ENCODE data around the gene LDLRAD1. TPM values are rescaled to one million over a fixed set of nuclear protein-coding genes. Genes with fewer than 3 reads are reported as not detected.

The LDLRAD1 gene, protein sequence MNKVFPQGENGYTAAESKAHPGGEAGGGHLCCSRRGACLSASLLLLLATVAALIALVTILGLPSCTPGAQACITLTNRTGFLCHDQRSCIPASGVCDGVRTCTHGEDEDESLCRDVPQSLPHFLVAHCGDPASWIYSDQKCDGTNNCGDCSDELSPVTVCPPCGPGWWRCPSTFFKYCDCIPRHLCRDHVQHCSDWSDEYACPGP
- not detected for polyA plus RNA-seq (2013, experiment 1 of 2)
- polyA plus RNA-seq (2013, experiment 2 of 2) = not detected

DNA sequence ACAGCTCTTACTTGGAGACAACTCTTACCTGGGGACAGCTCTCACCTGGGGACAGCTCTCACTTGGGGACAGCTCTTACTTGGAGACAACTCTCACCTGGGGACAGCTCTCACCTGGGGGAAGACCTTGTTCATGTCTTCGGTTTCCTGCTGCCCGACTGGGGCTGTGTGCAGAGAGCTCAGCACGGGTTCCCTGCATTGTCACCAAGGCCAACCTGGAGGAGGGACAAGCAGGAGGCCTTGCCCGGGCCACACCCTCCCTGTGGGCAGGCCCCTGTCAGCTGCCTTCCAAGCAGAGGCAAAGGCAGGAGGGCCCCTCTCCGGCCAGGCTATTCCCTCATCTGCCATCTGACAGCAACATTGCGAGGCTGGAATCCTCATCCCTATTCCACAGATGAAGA lies at the start of gene LDLRAD1:
Gene LDLRAD1 (minus strand): TSS at position 208 of the 400 bp plus-strand sequence. CDS start 74 bp downstream, at position 134.
- Histone ChIP-seq H2BK120ac (ENCODE audit: low read depth, low read length) (no peak within 1 kb of the TSS), H3K4me1 (ENCODE audit: control insufficient read depth, insufficient read depth, low read depth, low read length) (peaks cover 8% of the 10 kb centered on the region), H3K14ac (ENCODE audit: low read length in 2 of 2) (peak within 1 kb of the TSS in 1 of 2 experiments; percentile 81), H4K91ac (ENCODE audit: low read length) (no peak within 1 kb of the TSS), H3K4ac (ENCODE audit: low read depth in 1 of 2, low read length in 2 of 2) (no peak within 1 kb of the TSS), H3K79me1 (replicated peaks; ENCODE audit: low read length, poor library complexity, severe bottlenecking) (no peaks in the 10 kb centered on the region), H3K9ac (ENCODE audit: low read length) (no peak within 1 kb of the TSS), H3K18ac (ENCODE audit: low read depth in 1 of 2, low read length in 2 of 2) (no peak within 1 kb of the TSS), H2BK15ac (ENCODE audit: low read depth, poor library complexity, severe bottlenecking) (no peak within 1 kb of the TSS), H3K36me3 (ENCODE audit: control insufficient read depth in 1 of 2, insufficient read depth in 2 of 2, low read depth in 1 of 2, low read length in 2 of 2) (no peaks in the 10 kb centered on the region), H3K4me2 (ENCODE audit: low read length, poor library complexity, severe bottlenecking) (no peak within 1 kb of the TSS), H3K27me3 (ENCODE audit: control insufficient read depth in 1 of 2, insufficient read depth in 1 of 2, low read length in 2 of 2) (peaks cover 48 to 50% of the 10 kb centered on the region in 2 experiments), H3K27ac (ENCODE audit: low read length, poor library complexity, severe bottlenecking) (no peak within 1 kb of the TSS), H3K4me3 (ENCODE audit: insufficient read depth in 1 of 2, low read depth in 1 of 2, low read length in 2 of 2) (no peak within 1 kb of the TSS), H2AK5ac (ENCODE audit: low read length, severe bottlenecking) (no peak within 1 kb of the TSS), H2BK5ac (ENCODE audit: low read depth, low read length, poor library complexity, severe bottlenecking) (no peak within 1 kb of the TSS), H3K9me3 (ENCODE audit: control insufficient read depth, low read length) (no peaks in the 10 kb centered on the region), H2AFZ (ENCODE audit: low read depth, low read length) (no peak within 1 kb of the TSS), H2BK12ac (ENCODE audit: low read length in 2 of 2) (no peak within 1 kb of the TSS), H3K23ac (ENCODE audit: low read length in 2 of 2) (no peak within 1 kb of the TSS), H4K8ac (ENCODE audit: low read length) (no peak within 1 kb of the TSS)
- WGBS = 61% methylated on average over 6 of the region's 6 CpGs
- DNase-seq = no peak

DNA sequence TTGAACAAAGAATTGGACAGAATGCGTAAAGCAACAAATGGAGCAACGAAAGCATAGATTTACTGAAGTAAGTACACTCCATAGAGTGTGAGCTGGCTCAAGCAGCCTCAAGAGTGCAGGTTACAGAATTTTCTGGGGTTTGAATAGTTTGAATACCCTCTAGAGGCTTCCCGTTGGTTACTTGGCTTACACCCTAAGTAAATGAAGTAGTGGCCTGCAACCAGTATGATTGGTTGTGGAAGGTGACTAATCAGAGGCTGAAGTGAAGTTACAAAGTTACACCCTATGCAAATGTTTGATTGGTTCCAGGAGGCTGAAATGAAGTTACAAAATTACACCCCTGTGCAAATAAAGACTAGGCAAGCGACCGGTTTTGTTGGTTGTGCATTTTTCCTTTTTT lies 46.3 kb upstream of the LDLRAD1 start:
- Histone ChIP-seq H4K91ac (ENCODE audit: low read length) (no peak overlapping the region), H3K4me3 (ENCODE audit: insufficient read depth in 1 of 2, low read depth in 1 of 2, low read length in 2 of 2) (no peak overlapping the region), H3K4me1 (ENCODE audit: control insufficient read depth, insufficient read depth, low read depth, low read length) (no peaks in the 10 kb centered on the region), H2BK12ac (ENCODE audit: low read length in 2 of 2) (no peak overlapping the region), H2BK15ac (ENCODE audit: low read depth, poor library complexity, severe bottlenecking) (no peak overlapping the region), H3K9me3 (ENCODE audit: control insufficient read depth, low read length) (no peaks in the 10 kb centered on the region), H2AK5ac (ENCODE audit: low read length, severe bottlenecking) (no peak overlapping the region), H2AFZ (ENCODE audit: low read depth, low read length) (no peak overlapping the region), H3K14ac (ENCODE audit: low read length in 2 of 2) (no peak overlapping the region), H3K18ac (ENCODE audit: low read depth in 1 of 2, low read length in 2 of 2) (no peak overlapping the region), H3K4me2 (ENCODE audit: low read length, poor library complexity, severe bottlenecking) (no peak overlapping the region), H3K23ac (ENCODE audit: low read length in 2 of 2) (no peak overlapping the region), H3K9ac (ENCODE audit: low read length) (no peak overlapping the region), H3K36me3 (ENCODE audit: control insufficient read depth in 1 of 2, insufficient read depth in 2 of 2, low read depth in 1 of 2, low read length in 2 of 2) (no peaks in the 10 kb centered on the region), H3K79me1 (replicated peaks; ENCODE audit: low read length, poor library complexity, severe bottlenecking) (peaks cover 2% of the 10 kb centered on the region), H4K8ac (ENCODE audit: low read length) (no peak overlapping the region), H3K27ac (ENCODE audit: low read length, poor library complexity, severe bottlenecking) (no peak overlapping the region), H2BK5ac (ENCODE audit: low read depth, low read length, poor library complexity, severe bottlenecking) (no peak overlapping the region), H3K27me3 (ENCODE audit: control insufficient read depth in 1 of 2, insufficient read depth in 1 of 2, low read length in 2 of 2) (no peaks in the 10 kb centered on the region), H2BK120ac (ENCODE audit: low read depth, low read length) (no peak overlapping the region), H3K4ac (ENCODE audit: low read depth in 1 of 2, low read length in 2 of 2) (no peak overlapping the region)
- DNase-seq = no peak
- 98% methylated on average over 5 of the region's 5 CpGs for WGBS

DNA sequence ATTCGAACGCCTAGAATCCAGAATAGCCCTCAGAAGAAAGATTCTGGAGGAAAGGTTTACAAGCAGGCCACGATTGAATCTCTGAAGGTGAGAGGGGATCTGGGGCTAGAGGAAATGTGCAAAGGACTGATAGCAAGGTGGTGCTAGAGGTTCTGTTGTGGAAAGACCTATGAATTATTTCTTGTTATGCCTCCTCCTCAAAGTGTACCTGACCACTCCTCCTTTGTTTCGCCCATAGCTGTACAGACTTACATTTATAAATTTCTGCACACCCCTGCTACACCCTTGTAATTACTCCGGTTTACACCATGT lies 36.4 kb upstream of the LDLRAD1 start:
- Histone ChIP-seq H3K27me3 (ENCODE audit: control insufficient read depth in 1 of 2, insufficient read depth in 1 of 2, low read length in 2 of 2) (no peaks in the 10 kb centered on the region), H3K14ac (ENCODE audit: low read length in 2 of 2) (no peak overlapping the region), H3K9me3 (ENCODE audit: control insufficient read depth, low read length) (no peaks in the 10 kb centered on the region), H3K4me2 (ENCODE audit: low read length, poor library complexity, severe bottlenecking) (peak overlapping the region; percentile 11), H4K8ac (ENCODE audit: low read length) (no peak overlapping the region), H3K36me3 (ENCODE audit: control insufficient read depth in 1 of 2, insufficient read depth in 2 of 2, low read depth in 1 of 2, low read length in 2 of 2) (peaks cover 0 to 10% of the 10 kb centered on the region in 2 experiments), H3K4me1 (ENCODE audit: control insufficient read depth, insufficient read depth, low read depth, low read length) (peaks cover 5% of the 10 kb centered on the region), H3K4me3 (ENCODE audit: insufficient read depth in 1 of 2, low read depth in 1 of 2, low read length in 2 of 2) (peak overlapping the region in 1 of 2 experiments; percentile 100), H2BK120ac (ENCODE audit: low read depth, low read length) (no peak overlapping the region), H2AK5ac (ENCODE audit: low read length, severe bottlenecking) (no peak overlapping the region), H3K27ac (ENCODE audit: low read length, poor library complexity, severe bottlenecking) (no peak overlapping the region), H3K79me1 (replicated peaks; ENCODE audit: low read length, poor library complexity, severe bottlenecking) (peaks cover 10% of the 10 kb centered on the region), H4K91ac (ENCODE audit: low read length) (no peak overlapping the region), H3K4ac (ENCODE audit: low read depth in 1 of 2, low read length in 2 of 2) (no peak overlapping the region), H3K23ac (ENCODE audit: low read length in 2 of 2) (no peak overlapping the region), H2AFZ (ENCODE audit: low read depth, low read length) (no peak overlapping the region), H2BK15ac (ENCODE audit: low read depth, poor library complexity, severe bottlenecking) (no peak overlapping the region), H2BK12ac (ENCODE audit: low read length in 2 of 2) (no peak overlapping the region), H3K9ac (ENCODE audit: low read length) (peak overlapping the region; percentile 99), H3K18ac (ENCODE audit: low read depth in 1 of 2, low read length in 2 of 2) (peak overlapping the region in 1 of 2 experiments; percentile 24), H2BK5ac (ENCODE audit: low read depth, low read length, poor library complexity, severe bottlenecking) (no peak overlapping the region)
- no peak for DNase-seq
- 67% methylated on average over 4 of the region's 5 CpGs for WGBS

DNA sequence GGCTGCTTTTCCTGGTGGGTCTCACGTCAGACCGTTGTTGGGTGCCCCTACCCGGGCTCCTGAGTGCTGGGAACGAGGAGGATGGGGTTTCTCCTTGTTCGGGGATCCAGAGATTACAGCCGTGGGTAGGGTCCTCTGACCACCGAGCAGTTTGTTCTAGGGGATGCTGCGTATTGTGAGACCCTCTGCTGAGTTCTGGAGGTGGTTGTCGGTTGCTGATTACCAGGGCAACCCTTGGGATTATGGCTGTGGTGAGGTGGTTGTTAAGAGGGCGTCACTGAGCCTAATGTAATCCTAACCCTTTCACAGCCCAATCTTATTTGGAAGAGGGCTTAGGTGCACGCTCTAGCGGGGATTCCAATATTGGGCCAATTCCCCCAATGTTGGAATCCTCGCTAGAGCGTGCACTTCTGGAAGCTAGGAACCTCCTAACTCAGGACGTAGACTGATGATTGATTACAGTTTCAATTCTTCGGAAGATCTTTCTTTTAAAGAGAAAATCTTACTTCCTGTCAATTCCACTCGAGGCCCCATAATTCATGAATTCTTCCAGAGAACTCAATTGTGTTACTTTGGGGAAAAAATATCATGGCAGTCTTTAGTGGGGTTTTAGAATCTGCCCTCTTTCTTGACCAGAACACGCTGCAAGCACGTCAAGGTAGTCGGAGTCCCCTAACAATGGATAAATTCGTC lies 35.9 kb upstream of the LDLRAD1 start:
- Histone ChIP-seq H2BK5ac (ENCODE audit: low read depth, low read length, poor library complexity, severe bottlenecking) (no peak overlapping the region), H3K79me1 (replicated peaks; ENCODE audit: low read length, poor library complexity, severe bottlenecking) (peaks cover 10% of the 10 kb centered on the region), H3K4me1 (ENCODE audit: control insufficient read depth, insufficient read depth, low read depth, low read length) (peaks cover 5% of the 10 kb centered on the region), H3K4me3 (ENCODE audit: insufficient read depth in 1 of 2, low read depth in 1 of 2, low read length in 2 of 2) (peak overlapping the region; percentile 65 to 100), H2AFZ (ENCODE audit: low read depth, low read length) (peak overlapping the region; percentile 68), H2BK15ac (ENCODE audit: low read depth, poor library complexity, severe bottlenecking) (peak overlapping the region; percentile 8), H3K36me3 (ENCODE audit: control insufficient read depth in 1 of 2, insufficient read depth in 2 of 2, low read depth in 1 of 2, low read length in 2 of 2) (peaks cover 0 to 10% of the 10 kb centered on the region in 2 experiments), H3K4me2 (ENCODE audit: low read length, poor library complexity, severe bottlenecking) (peak overlapping the region; percentile 66), H3K9me3 (ENCODE audit: control insufficient read depth, low read length) (no peaks in the 10 kb centered on the region), H3K14ac (ENCODE audit: low read length in 2 of 2) (no peak overlapping the region), H2BK120ac (ENCODE audit: low read depth, low read length) (no peak overlapping the region), H2BK12ac (ENCODE audit: low read length in 2 of 2) (no peak overlapping the region), H3K23ac (ENCODE audit: low read length in 2 of 2) (no peak overlapping the region), H3K9ac (ENCODE audit: low read length) (peak overlapping the region; percentile 99), H3K4ac (ENCODE audit: low read depth in 1 of 2, low read length in 2 of 2) (peak overlapping the region in 1 of 2 experiments; percentile 1), H4K8ac (ENCODE audit: low read length) (peak overlapping the region; percentile 24), H4K91ac (ENCODE audit: low read length) (peak overlapping the region; percentile 43), H2AK5ac (ENCODE audit: low read length, severe bottlenecking) (no peak overlapping the region), H3K18ac (ENCODE audit: low read depth in 1 of 2, low read length in 2 of 2) (peak overlapping the region; percentile 24 to 72), H3K27ac (ENCODE audit: low read length, poor library complexity, severe bottlenecking) (peak overlapping the region; percentile 33), H3K27me3 (ENCODE audit: control insufficient read depth in 1 of 2, insufficient read depth in 1 of 2, low read length in 2 of 2) (no peaks in the 10 kb centered on the region)
- WGBS = 35% methylated on average over 18 of the region's 21 CpGs
- DNase-seq = no peak
